ENCODE measurements around the gene ASCL2. TPM values are rescaled to one million over a fixed set of nuclear protein-coding genes. Genes with fewer than 3 reads are reported as not detected.

The ASCL2 gene
- total and polyA plus RNA-seq, 2 experiments from 2014 or later = 5.6 to 7.9 TPM

GRCh38 chr11:2277933-2278523 lies 7.6 kb upstream of the ASCL2 start:
- no peaks in the 10 kb centered on the region for H4K20me1 ChIP-seq (ENCODE audit: insufficient read depth, poor library complexity, severe bottlenecking)
- no peaks in the 10 kb centered on the region for H3K9me2 ChIP-seq (replicated peaks; ENCODE audit: insufficient read depth)
- H3K4me2 ChIP-seq = no peak overlapping the region
- TF ChIP-seq CTCF (IDR thresholded peaks at IDR 0.05; ENCODE audit: poor library complexity) (no peak), EZH2 (IDR thresholded peaks at IDR 0.05; ENCODE audit: borderline replicate concordance) (no peak), EZH2phosphoT487 (IDR thresholded peaks at IDR 0.05; ENCODE audit: low read depth, severe bottlenecking, unreplicated experiment) (no peak)
- WGBS (ENCODE audit: low lambda C conversion rate, missing lambda C conversion rate) = 88% methylated on average over 6 of the region's 6 CpGs
- no peak for DNase-seq (ENCODE audit: low spot score)
- no peak overlapping the region for H2AFZ ChIP-seq
- no peak overlapping the region for H3K27ac ChIP-seq
- H3K36me3 ChIP-seq (replicated peaks; ENCODE audit: insufficient read depth, low read depth) = no peaks in the 10 kb centered on the region
- H3K4me3 ChIP-seq = no peak overlapping the region
- H3K4me1 ChIP-seq (ENCODE audit: insufficient read depth) = no peaks in the 10 kb centered on the region
- H3K27me3 ChIP-seq = no peaks in the 10 kb centered on the region
- H3K79me2 ChIP-seq = no peaks in the 10 kb centered on the region
- H3K9me3 ChIP-seq (ENCODE audit: low read depth) = peaks cover 14% of the 10 kb centered on the region

- Histone ChIP-seq H3K27ac (no peak overlapping the region), H3K9me2 (replicated peaks; ENCODE audit: insufficient read depth) (no peaks in the 10 kb centered on the region), H4K20me1 (ENCODE audit: insufficient read depth, poor library complexity, severe bottlenecking) (no peaks in the 10 kb centered on the region), H3K79me2 (no peaks in the 10 kb centered on the region), H3K36me3 (replicated peaks; ENCODE audit: insufficient read depth, low read depth) (no peaks in the 10 kb centered on the region), H3K4me3 (no peak overlapping the region), H3K4me1 (ENCODE audit: insufficient read depth) (no peaks in the 10 kb centered on the region), H3K4me2 (no peak overlapping the region), H2AFZ (no peak overlapping the region), H3K27me3 (peaks cover 8% of the 10 kb centered on the region), H3K9me3 (ENCODE audit: low read depth) (peaks cover 6% of the 10 kb centered on the region)
- DNase-seq (ENCODE audit: low spot score) = no peak
- 71% methylated on average over 6 of the region's 6 CpGs for WGBS (ENCODE audit: low lambda C conversion rate, missing lambda C conversion rate)
- TF ChIP-seq CTCF (IDR thresholded peaks at IDR 0.05; ENCODE audit: poor library complexity) = no peak
- no peak for TF ChIP-seq EZH2 (IDR thresholded peaks at IDR 0.05; ENCODE audit: borderline replicate concordance)
- TF ChIP-seq EZH2phosphoT487 (IDR thresholded peaks at IDR 0.05; ENCODE audit: low read depth, severe bottlenecking, unreplicated experiment) = no peak
Observed at GRCh38 chr11:2277008-2277346, 6.6 kb upstream of the ASCL2 start.

- Histone ChIP-seq H3K4me3 (no peak overlapping the region), H3K9me2 (replicated peaks; ENCODE audit: insufficient read depth) (no peaks in the 10 kb centered on the region), H3K9me3 (ENCODE audit: low read depth) (peaks cover 3% of the 10 kb centered on the region), H3K4me1 (ENCODE audit: insufficient read depth) (no peaks in the 10 kb centered on the region), H3K36me3 (replicated peaks; ENCODE audit: insufficient read depth, low read depth) (no peaks in the 10 kb centered on the region), H3K27me3 (peaks cover 13% of the 10 kb centered on the region), H3K79me2 (no peaks in the 10 kb centered on the region), H3K4me2 (no peak overlapping the region), H2AFZ (no peak overlapping the region), H3K27ac (no peak overlapping the region), H4K20me1 (ENCODE audit: insufficient read depth, poor library complexity, severe bottlenecking) (no peaks in the 10 kb centered on the region)
- no peak for TF ChIP-seq EZH2 (IDR thresholded peaks at IDR 0.05; ENCODE audit: borderline replicate concordance)
- no peak for TF ChIP-seq CTCF (IDR thresholded peaks at IDR 0.05; ENCODE audit: poor library complexity)
- WGBS (ENCODE audit: low lambda C conversion rate, missing lambda C conversion rate) = 96% methylated on average over 14 of the region's 14 CpGs
- no peak for DNase-seq (ENCODE audit: low spot score)
Observed at GRCh38 chr11:2276280-2277007, 6.1 kb upstream of the ASCL2 start.

Measured in hepatocyte (in vitro differentiated cells).